Activated CD8-positive, alpha-beta T cell treated with anti-CD3 and anti-CD28 coated beads for 36 hours (primary cell): ENCODE results near the gene UGCG. TPM values are rescaled to one million over a fixed set of nuclear protein-coding genes. Genes with fewer than 3 reads are reported as not detected.

Experiments
- ATAC-seq: fragments of 200-7000 bp; cut with Tn5 transposase; one replicate; pipeline ENCODE4 v1.10.0; 2021; ENCODE audit warnings: mild to moderate bottlenecking, moderate library complexity
- CTCF ChIA-PET: fragments of 350-600 bp; sonication (Branson Sonifier 250); formaldehyde crosslinking; loops from one replicate; lab custom pipeline; 2021; ENCODE audit warnings: antibody characterized with exemption; lab: Charles Lee
- POLR2A ChIA-PET: fragments of 350-600 bp; sonication (Branson Sonifier 250); formaldehyde crosslinking; loops from one replicate; lab custom pipeline; 2021; ENCODE audit warnings: antibody characterized with exemption; lab: Charles Lee
- DNase-seq: peaks from one replicate; pipeline ENCODE4 v3.0.0-alpha.2; 2020
- H3K27ac Mint-ChIP-seq: one replicate; pipeline ENCODE4 v1.8.0; 2021; ENCODE audit warnings: mild to moderate bottlenecking, mixed read lengths
- H3K27me3 Mint-ChIP-seq: one replicate; pipeline ENCODE4 v1.8.0; 2021; ENCODE audit warnings: mixed read lengths
- H3K36me3 Mint-ChIP-seq: one replicate; pipeline ENCODE4 v1.8.0; 2021; ENCODE audit warnings: low read depth, mixed read lengths
- H3K4me1 Mint-ChIP-seq: one replicate; pipeline ENCODE4 v1.8.0; 2021; ENCODE audit warnings: low read depth, mixed read lengths
- H3K4me3 Mint-ChIP-seq: one replicate; pipeline ENCODE4 v1.8.0; 2021; ENCODE audit warnings: mild to moderate bottlenecking, moderate library complexity, mixed read lengths
- H3K9me3 Mint-ChIP-seq: one replicate; pipeline ENCODE4 v1.8.0; 2021; ENCODE audit warnings: mixed read lengths
- intact Hi-C: fragments of 100-400 bp; cut with micrococcal nuclease; formaldehyde crosslinking; loops from one replicate; pipeline ENCODE4 v1.10.0; 2022
- total RNA-seq, 2 experiments: library from RNA; stranded (reverse); gene quantifications; one replicate each; pipeline ENCODE4 v1.2.3, GENCODE V29; 2021
- TF ChIP-seq, protein P1 (sequence below): fragments of 200-600 bp; IDR thresholded peaks from one replicate; pipeline ENCODE4 v1.8.0; 2022; ENCODE audit warnings: antibody characterized with exemption, mild to moderate bottlenecking

The UGCG gene
- total RNA-seq, 2 experiments from 2014 or later: 13.5 to 14.3 TPM

DNA sequence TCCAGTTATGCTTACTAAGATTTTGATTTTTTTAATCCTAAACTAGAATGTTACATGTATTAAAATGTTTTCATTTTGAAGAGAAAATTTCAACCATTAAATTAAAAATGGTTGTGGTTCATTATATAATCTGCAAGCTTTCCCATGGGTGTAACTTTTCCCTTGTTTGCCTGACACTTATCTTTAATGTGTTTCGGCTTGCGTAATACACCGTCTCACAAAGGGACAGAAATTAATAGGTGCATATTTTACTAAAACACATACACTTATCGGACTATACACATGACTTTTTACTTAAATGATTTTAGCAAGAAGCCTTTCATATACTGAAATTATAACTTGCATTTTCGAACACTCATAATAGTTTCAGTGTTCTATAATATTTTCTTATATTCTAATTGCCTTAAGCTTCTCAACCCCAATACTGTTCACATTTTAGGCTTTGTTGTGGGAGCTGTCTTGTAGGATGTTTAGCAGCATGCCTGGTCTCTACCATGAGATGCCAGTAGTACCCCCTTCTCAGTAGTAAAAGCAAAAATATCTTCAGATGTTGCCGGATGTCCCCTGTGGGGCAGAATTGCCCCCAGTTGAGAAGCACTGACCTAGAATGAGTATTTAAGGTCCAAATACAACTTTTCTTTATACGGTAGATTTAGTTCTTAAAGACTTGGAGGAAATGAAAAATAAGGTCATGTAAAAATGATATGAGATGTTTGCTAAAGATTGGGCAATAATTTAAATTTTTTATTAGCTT, 28.6 kb downstream of the UGCG start:
- no peak overlapping the region for H3K27ac Mint-ChIP-seq
- intact Hi-C loops: no loop called here
- TF ChIP-seq, protein P1, sequence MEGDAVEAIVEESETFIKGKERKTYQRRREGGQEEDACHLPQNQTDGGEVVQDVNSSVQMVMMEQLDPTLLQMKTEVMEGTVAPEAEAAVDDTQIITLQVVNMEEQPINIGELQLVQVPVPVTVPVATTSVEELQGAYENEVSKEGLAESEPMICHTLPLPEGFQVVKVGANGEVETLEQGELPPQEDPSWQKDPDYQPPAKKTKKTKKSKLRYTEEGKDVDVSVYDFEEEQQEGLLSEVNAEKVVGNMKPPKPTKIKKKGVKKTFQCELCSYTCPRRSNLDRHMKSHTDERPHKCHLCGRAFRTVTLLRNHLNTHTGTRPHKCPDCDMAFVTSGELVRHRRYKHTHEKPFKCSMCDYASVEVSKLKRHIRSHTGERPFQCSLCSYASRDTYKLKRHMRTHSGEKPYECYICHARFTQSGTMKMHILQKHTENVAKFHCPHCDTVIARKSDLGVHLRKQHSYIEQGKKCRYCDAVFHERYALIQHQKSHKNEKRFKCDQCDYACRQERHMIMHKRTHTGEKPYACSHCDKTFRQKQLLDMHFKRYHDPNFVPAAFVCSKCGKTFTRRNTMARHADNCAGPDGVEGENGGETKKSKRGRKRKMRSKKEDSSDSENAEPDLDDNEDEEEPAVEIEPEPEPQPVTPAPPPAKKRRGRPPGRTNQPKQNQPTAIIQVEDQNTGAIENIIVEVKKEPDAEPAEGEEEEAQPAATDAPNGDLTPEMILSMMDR: no peak
- DNase-seq (no peak), ATAC-seq (no peak)
- H3K36me3 Mint-ChIP-seq: peaks cover 22% of the 10 kb centered on the region
- POLR2A ChIA-PET: interaction anchor here (0.9 to 1.3 kb wide), 3 partner anchors 9 to 68 kb away, joined by 3 to 8 read pairs (median 3); no protein-coding TSS in a partner anchor
- peaks cover 35% of the 10 kb centered on the region for H3K4me1 Mint-ChIP-seq
- no peaks in the 10 kb centered on the region for H3K27me3 Mint-ChIP-seq
- no peaks in the 10 kb centered on the region for H3K9me3 Mint-ChIP-seq
- H3K4me3 Mint-ChIP-seq: no peak overlapping the region
- CTCF ChIA-PET: interaction anchor here (1.9 to 2.6 kb wide), 2 partner anchors 10 to 11 kb away, joined by 7 to 11 read pairs; no protein-coding TSS in a partner anchor

DNA sequence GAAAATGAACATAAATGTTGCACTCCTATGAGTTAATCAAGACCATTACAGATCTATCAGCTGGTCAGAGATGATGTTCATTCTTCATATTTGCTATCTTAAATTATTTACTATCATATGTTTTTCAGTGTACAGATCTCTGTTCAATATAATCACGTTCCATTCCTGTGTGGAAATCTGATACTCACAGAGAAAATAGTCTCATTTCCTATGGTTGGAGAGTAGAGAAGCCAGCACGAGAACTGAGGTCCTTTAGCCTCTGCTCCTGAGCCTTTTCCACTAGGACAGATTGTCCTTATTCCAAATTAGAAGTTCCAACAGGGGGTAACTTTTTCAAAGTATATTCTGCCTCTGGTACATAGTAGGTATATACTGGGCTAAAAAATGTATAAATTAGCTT, 29.2 kb downstream of the UGCG start:
- CTCF ChIA-PET: interaction anchor here (1.9 to 2.6 kb wide), 2 partner anchors 10 to 11 kb away, joined by 7 to 11 read pairs; no protein-coding TSS in a partner anchor
- H3K27me3 Mint-ChIP-seq: no peaks in the 10 kb centered on the region
- H3K9me3 Mint-ChIP-seq: no peaks in the 10 kb centered on the region
- intact Hi-C loops: no loop called here
- peaks cover 22% of the 10 kb centered on the region for H3K36me3 Mint-ChIP-seq
- no peak overlapping the region for H3K27ac Mint-ChIP-seq
- POLR2A ChIA-PET: interaction anchor here (0.7 to 1.3 kb wide), 4 partner anchors 10 to 89 kb away, joined by 3 to 8 read pairs (median 3); no protein-coding TSS in a partner anchor
- ATAC-seq (no peak), DNase-seq (no peak)
- peaks cover 35% of the 10 kb centered on the region for H3K4me1 Mint-ChIP-seq
- no peak overlapping the region for H3K4me3 Mint-ChIP-seq
- TF ChIP-seq, protein P1: no peak

DNA sequence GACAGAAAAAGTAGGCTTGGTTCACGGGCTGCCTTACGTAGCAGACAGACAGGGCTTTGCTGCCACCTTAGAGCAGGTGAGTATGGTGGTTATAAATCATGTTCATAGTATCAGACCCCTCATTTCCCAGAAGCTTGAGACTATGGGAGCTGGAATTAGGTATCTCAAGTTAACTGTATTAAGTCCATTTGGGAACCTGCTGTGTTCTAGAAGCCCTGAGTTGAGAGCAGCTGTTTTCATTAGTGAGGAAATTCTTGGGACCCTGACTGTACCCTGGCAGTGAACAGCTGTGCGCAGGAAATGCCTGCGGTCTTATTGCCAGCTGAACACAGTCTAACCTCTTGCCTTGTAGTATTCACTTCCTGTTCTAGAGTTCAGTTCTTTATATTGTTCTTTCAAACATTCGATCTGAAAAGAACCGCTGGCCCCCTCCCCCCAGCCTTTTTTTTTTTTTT, 29.8 kb downstream of the UGCG start:
- Mint-ChIP-seq H3K27me3 (no peaks in the 10 kb centered on the region), H3K9me3 (no peaks in the 10 kb centered on the region), H3K4me3 (no peak overlapping the region), H3K27ac (peak overlapping the region; percentile 75), H3K4me1 (peaks cover 35% of the 10 kb centered on the region), H3K36me3 (peaks cover 28% of the 10 kb centered on the region)
- CTCF ChIA-PET: interaction anchor here (1.9 to 2.6 kb wide), 2 partner anchors 10 to 11 kb away, joined by 7 to 11 read pairs; no protein-coding TSS in a partner anchor
- TF ChIP-seq, protein P1: no peak
- intact Hi-C loops: no loop called here
- peak; percentile 96 for ATAC-seq
- POLR2A ChIA-PET: interaction anchor here (0.6 to 2.2 kb wide), 4 partner anchors 11 to 89 kb away, joined by 3 to 8 read pairs (median 6); no protein-coding TSS in a partner anchor
- peak; percentile 75 for DNase-seq

DNA sequence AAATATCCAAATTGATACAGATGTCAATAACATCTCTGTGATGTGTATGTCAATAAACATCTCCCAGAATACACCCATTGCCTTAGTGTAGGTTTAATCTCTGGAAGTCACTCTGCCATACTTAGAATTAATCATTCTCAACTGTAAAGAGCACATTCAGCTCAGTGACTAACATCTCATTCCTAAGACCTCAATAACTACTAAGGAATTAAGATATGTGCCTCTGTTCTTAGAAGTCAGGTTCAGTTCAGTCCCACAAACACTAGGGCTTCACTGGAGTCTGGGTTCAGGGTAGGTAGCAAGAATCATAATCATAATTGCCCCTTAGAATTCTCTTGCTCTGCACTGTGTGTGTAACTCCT, 31.7 kb downstream of the UGCG start:
- Mint-ChIP-seq H3K27me3 (no peaks in the 10 kb centered on the region), H3K4me3 (no peak overlapping the region), H3K27ac (no peak overlapping the region), H3K9me3 (no peaks in the 10 kb centered on the region), H3K4me1 (peaks cover 32% of the 10 kb centered on the region), H3K36me3 (peaks cover 38% of the 10 kb centered on the region)
- ATAC-seq (no peak), DNase-seq (no peak)
- intact Hi-C loops: no loop called here
- TF ChIP-seq, protein P1: no peak
- POLR2A ChIA-PET: interaction anchor here (2.2 kb wide), 1 partner anchor 10 kb away, joined by 8 read pairs; no protein-coding TSS in a partner anchor
- CTCF ChIA-PET: interaction anchor here (1.0 kb wide), 1 partner anchor 32 kb away, joined by 3 read pairs; no protein-coding TSS in a partner anchor

DNA sequence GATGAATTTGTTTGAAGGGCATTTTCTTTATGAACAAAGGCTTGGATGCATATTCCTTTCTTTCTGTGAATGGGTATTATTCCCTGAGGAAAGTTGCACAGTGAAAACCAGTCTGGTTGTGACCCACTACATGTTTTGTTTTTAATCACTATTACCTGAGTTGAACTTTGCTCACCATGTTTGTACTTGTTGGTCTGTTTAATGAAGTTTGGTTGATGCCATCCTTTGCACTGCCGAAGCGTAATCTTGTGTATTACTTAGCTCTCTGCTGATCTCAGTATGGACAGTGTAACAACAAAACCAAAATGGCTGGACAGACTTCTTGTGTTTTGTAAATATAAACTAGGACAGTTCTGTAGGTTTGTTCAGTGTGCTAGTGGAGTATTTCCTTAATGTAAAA, 38.1 kb downstream of the UGCG start:
- CTCF ChIA-PET: no interaction called here
- no peak overlapping the region for H3K27ac Mint-ChIP-seq
- intact Hi-C loops: no loop called here
- ATAC-seq (no peak), DNase-seq (no peak)
- no peak overlapping the region for H3K4me3 Mint-ChIP-seq
- no peaks in the 10 kb centered on the region for H3K9me3 Mint-ChIP-seq
- no peaks in the 10 kb centered on the region for H3K27me3 Mint-ChIP-seq
- H3K4me1 Mint-ChIP-seq: peaks cover 26% of the 10 kb centered on the region
- POLR2A ChIA-PET: no interaction called here
- TF ChIP-seq, protein P1: no peak
- H3K36me3 Mint-ChIP-seq: peaks cover 46% of the 10 kb centered on the region
